Neural cell (in vitro differentiated cells): ENCODE measurements around the gene LUC7L3. TPM values are rescaled to one million over a fixed set of nuclear protein-coding genes. Genes with fewer than 3 reads are reported as not detected.
"Not testable (repeated sequence)": the region's sequence is repeated elsewhere in the genome, so short reads cannot be mapped to it uniquely, and the experiment has no call there.

Experiments
- H2AFZ ChIP-seq: fragments of 200-600, 300-800 bp; sonication (generic), shearing (Covaris generic); 2 replicates; pipeline ENCODE4 v1.6.0; 2014; ENCODE audit warnings: low read depth, mild to moderate bottlenecking, antibody characterized with exemption, low read length, moderate library complexity
- H3F3A ChIP-seq: fragments of 200-600 bp; shearing (Covaris generic); 2 replicates; pipeline ENCODE4 v1.6.1; 2016; ENCODE audit warnings: mild to moderate bottlenecking, moderate library complexity, mixed read lengths, antibody characterized with exemption, low read length; ENCODE audit not compliant: insufficient read depth, poor library complexity, severe bottlenecking
- H3K27ac ChIP-seq: fragments of 200-600, 300-800 bp; sonication (generic), shearing (Covaris generic); 2 replicates; pipeline ENCODE4 v1.5.1; 2014; ENCODE audit warnings: mild to moderate bottlenecking, low read length, moderate library complexity
- H3K27me3 ChIP-seq: fragments of 300-800, 200-600 bp; sonication (generic), shearing (Covaris generic); 2 replicates; pipeline ENCODE4 v1.6.0; 2014; ENCODE audit warnings: mild to moderate bottlenecking, low read depth, low read length, moderate library complexity; ENCODE audit not compliant: insufficient read depth
- H3K36me3 ChIP-seq: fragments of 300-800, 200-600 bp; sonication (generic), shearing (Covaris generic); 2 replicates; pipeline ENCODE4 v1.5.1; 2014; ENCODE audit warnings: mild to moderate bottlenecking, antibody characterized with exemption, low read length, moderate library complexity; ENCODE audit not compliant: insufficient read depth
- H3K4me2 ChIP-seq: fragments of 300-800, 200-600 bp; sonication (generic), shearing (Covaris generic); 2 replicates; pipeline ENCODE4 v1.6.0; 2014; ENCODE audit warnings: mild to moderate bottlenecking, low read length
- H3K4me3 ChIP-seq: fragments of 300-800, 200-600 bp; sonication (generic), shearing (Covaris generic); 2 replicates; pipeline ENCODE4 v1.5.1; 2014; ENCODE audit warnings: mild to moderate bottlenecking, low read length, moderate library complexity
- H3K79me2 ChIP-seq: fragments of 200-600 bp; shearing (Covaris generic); replicated peaks from 2 replicates; pipeline ENCODE4 v1.6.0; 2014; ENCODE audit warnings: mild to moderate bottlenecking, low read length, moderate library complexity; ENCODE audit not compliant: insufficient read depth
- H3K9ac ChIP-seq: fragments of 300-800, 200-600 bp; sonication (generic), shearing (Covaris generic); 2 replicates; pipeline ENCODE4 v1.6.1; 2016; ENCODE audit warnings: mild to moderate bottlenecking, low read length, mixed read lengths
- H3K9me2 ChIP-seq: fragments of 200-600 bp; shearing (Covaris generic); 2 replicates; pipeline ENCODE4 v1.6.1; 2016; ENCODE audit warnings: mild to moderate bottlenecking, low read length, mixed read lengths; ENCODE audit not compliant: insufficient read depth
- H3K9me3 ChIP-seq: fragments of 200-600, 300-800 bp; sonication (generic), shearing (Covaris generic); 2 replicates; pipeline ENCODE4 v1.6.1; 2016; ENCODE audit warnings: mild to moderate bottlenecking, mixed run types, low read length, moderate library complexity, mixed read lengths
- H4K20me1 ChIP-seq: fragments of 200-600 bp; shearing (Covaris generic); 2 replicates; pipeline ENCODE4 v1.6.1; 2016; ENCODE audit warnings: mild to moderate bottlenecking, mixed run types; ENCODE audit not compliant: insufficient read depth
- CTCF ChIP-seq: fragments of 450-650 bp; IDR thresholded peaks from 2 replicates; pipeline ENCODE4 v1.5.1; 2014; ENCODE audit warnings: antibody characterized with exemption, mild to moderate bottlenecking, moderate library complexity; ENCODE audit not compliant: poor library complexity, severe bottlenecking
- EP300 ChIP-seq: fragments of 450-650 bp; conservative IDR thresholded peaks from 2 replicates; pipeline ENCODE4 v1.6.1; 2014; ENCODE audit warnings: antibody characterized with exemption, mild to moderate bottlenecking, moderate library complexity; ENCODE audit not compliant: poor library complexity, severe bottlenecking
- EZH2 ChIP-seq: fragments of 200-600, 300-800 bp; shearing (Covaris generic), sonication (generic); IDR thresholded peaks from 2 replicates; pipeline ENCODE4 v1.6.1; 2014; ENCODE audit warnings: antibody characterized with exemption, low read length, borderline replicate concordance, mild to moderate bottlenecking; ENCODE audit not compliant: insufficient read depth, poor library complexity, severe bottlenecking
- MXI1 ChIP-seq: fragments of 450-650 bp; conservative IDR thresholded peaks from 2 replicates; pipeline ENCODE4 v1.6.1; 2014; ENCODE audit warnings: antibody characterized with exemption, mild to moderate bottlenecking; ENCODE audit not compliant: poor library complexity, severe bottlenecking
- POLR2AphosphoS5 ChIP-seq: IDR thresholded peaks from 2 replicates; pipeline ENCODE4 v1.6.1; 2012
- RAD21 ChIP-seq: fragments of 450-650 bp; conservative IDR thresholded peaks from 2 replicates; pipeline ENCODE4 v1.6.1; 2014; ENCODE audit warnings: antibody characterized with exemption, mild to moderate bottlenecking, moderate library complexity
- REST ChIP-seq: IDR thresholded peaks from 2 replicates; pipeline ENCODE4 v1.6.1; 2012; ENCODE audit warnings: borderline replicate concordance
- SMC3 ChIP-seq: fragments of 450-650 bp; conservative IDR thresholded peaks from 2 replicates; pipeline ENCODE4 v1.6.1; 2014; ENCODE audit warnings: antibody characterized with exemption, mild to moderate bottlenecking, moderate library complexity; ENCODE audit not compliant: poor library complexity
- TAF1 ChIP-seq: IDR thresholded peaks from 2 replicates; pipeline ENCODE4 v1.6.1; 2012; ENCODE audit warnings: low read depth
- polyA plus RNA-seq: library from polyadenylated mRNA; depleted of rRNA; stranded (reverse); fragments of >200 nt; gene quantifications from 2 replicates; pipeline ENCODE4 v1.2.3, GENCODE V29; 2014

LUC7L3 gene
- polyA plus RNA-seq, 1 donor from 2014 or later, result 677 TPM

- H3K36me3 ChIP-seq, result no peaks in the 10 kb centered on the region
- H3K27ac ChIP-seq, result peak within 1 kb of the TSS; percentile 92
- no peaks in the 10 kb centered on the region for H3K9me3 ChIP-seq
- H3K4me2 ChIP-seq, result peak within 1 kb of the TSS; percentile 99
- H3K9me2 ChIP-seq, result no peaks in the 10 kb centered on the region
- H4K20me1 ChIP-seq, result no peaks in the 10 kb centered on the region
- peak within 1 kb of the TSS; percentile 90 for H3K4me3 ChIP-seq
- peak within 1 kb of the TSS; percentile 95 for H3K9ac ChIP-seq
- H3K27me3 ChIP-seq, result no peaks in the 10 kb centered on the region
- H3F3A ChIP-seq, result no peaks in the 10 kb centered on the region
- H2AFZ ChIP-seq, result peak within 1 kb of the TSS; percentile 77
- H3K79me2 ChIP-seq, result peaks cover 33% of the 10 kb centered on the region
- TF ChIP-seq RAD21 (peak; percentile 19), EZH2 (no peak), TAF1 (peak; percentile 65), EP300 (peak; percentile 55), REST (peak; percentile 21), POLR2AphosphoS5 (peak; percentile 59), SMC3 (no peak), MXI1 (peak; percentile 54), CTCF (no peak)
Measured at GRCh38 chr17:50707289-50708049, 11.9 kb upstream of the LUC7L3 start, which contains the start of gene ANKRD40. ANKRD40 (minus strand) TSS chr17:50707914; CDS start chr17:50707654, 260 bp downstream.

GRCh38 chr17:50708050-50709000 lies 11.1 kb upstream of the LUC7L3 start:
- Histone ChIP-seq H3K79me2 (peaks cover 29% of the 10 kb centered on the region), H2AFZ (peak overlapping the region; percentile 74), H3K4me3 (peak overlapping the region; percentile 90), H3F3A (no peaks in the 10 kb centered on the region), H3K4me2 (peak overlapping the region; percentile 74), H3K9ac (peak overlapping the region; percentile 95), H3K27ac (peak overlapping the region; percentile 92), H3K9me3 (no peaks in the 10 kb centered on the region), H3K36me3 (no peaks in the 10 kb centered on the region), H4K20me1 (no peaks in the 10 kb centered on the region), H3K27me3 (no peaks in the 10 kb centered on the region), H3K9me2 (no peaks in the 10 kb centered on the region)
- peak; percentile 60 for TF ChIP-seq TAF1
- peak; percentile 6 for TF ChIP-seq RAD21
- no peak for TF ChIP-seq MXI1

- H3K27me3 ChIP-seq, H3K9me3 ChIP-seq, H3K9me2 ChIP-seq, H4K20me1 ChIP-seq, H3K36me3 ChIP-seq, H3F3A ChIP-seq: not testable (repeated sequence)
- Histone ChIP-seq H3K4me2 (peak overlapping the region; percentile 74), H3K79me2 (peaks cover 26% of the 10 kb centered on the region), H3K27ac (peak overlapping the region; percentile 92), H2AFZ (peak overlapping the region; percentile 27), H3K4me3 (peak overlapping the region; percentile 90), H3K9ac (peak overlapping the region; percentile 95)
Measured at GRCh38 chr17:50709053-50709452, 10.3 kb upstream of the LUC7L3 start.
